ENCODE results near the gene ACYP2.
"Not testable (repeated sequence)": the region's sequence is repeated elsewhere in the genome, so short reads cannot be mapped to it uniquely, and the experiment has no call there.

The ACYP2 gene

DNA sequence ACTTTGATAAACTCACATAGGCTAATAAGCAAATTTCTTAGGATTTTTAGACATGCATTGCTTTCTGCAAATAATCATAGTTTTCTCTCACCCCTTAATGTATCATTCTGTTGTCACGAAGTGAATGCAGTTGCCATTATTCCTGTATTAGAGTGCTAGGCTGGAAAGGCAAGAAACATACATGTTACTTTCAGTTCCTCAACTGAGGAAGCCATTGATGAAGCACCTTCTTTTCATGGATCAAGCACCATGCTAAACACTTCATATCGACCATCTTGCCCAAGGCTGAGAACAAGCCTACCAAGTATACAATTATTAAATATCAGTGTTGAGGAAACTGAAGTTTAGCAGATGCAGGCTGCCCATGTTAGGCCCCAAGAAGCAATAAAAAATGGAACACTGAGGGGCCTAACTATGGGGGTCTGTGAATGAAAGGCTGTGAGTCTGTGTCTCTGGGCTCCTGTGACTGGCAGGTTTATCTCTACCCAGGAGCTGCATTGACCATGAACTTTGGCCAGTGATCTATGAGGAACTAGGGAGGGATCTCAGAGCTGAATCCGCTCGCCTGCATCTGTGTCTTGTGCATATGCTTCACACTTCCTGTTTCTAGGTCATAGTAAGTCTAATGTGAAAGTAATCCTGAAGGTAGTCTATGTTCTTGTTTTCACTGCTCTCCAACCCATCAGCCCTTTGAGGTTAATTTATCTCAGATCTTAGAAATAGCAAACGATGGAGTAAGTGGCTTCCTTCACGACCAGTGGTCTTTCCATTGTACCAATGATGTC, 156.6 kb downstream of the ACYP2 start:
- no peak for DNase-seq (ENCODE audit: low spot score)

DNA sequence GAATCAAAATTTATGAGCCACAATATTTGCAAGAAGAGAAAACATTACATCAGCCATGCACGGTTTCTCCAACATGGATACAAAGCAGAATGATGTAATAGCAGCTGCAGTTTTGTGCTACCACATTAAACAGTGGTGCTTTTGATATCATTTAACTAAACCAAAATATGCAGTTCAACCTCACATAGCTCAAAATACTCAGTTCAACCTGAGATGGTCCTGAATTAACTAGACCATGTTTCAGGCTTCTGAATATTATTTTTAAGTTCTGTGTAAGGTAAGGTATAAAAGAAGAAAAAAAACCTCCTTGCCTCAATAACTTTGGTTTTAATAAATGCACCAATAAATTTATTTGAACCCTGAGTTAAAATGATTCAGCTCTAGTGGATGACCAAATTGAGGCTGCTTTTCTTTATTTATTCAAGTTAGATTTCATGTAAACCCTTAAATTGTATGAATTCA, 159.4 kb downstream of the ACYP2 start:
- DNase-seq (ENCODE audit: low spot score) = peak; percentile 40

DNA sequence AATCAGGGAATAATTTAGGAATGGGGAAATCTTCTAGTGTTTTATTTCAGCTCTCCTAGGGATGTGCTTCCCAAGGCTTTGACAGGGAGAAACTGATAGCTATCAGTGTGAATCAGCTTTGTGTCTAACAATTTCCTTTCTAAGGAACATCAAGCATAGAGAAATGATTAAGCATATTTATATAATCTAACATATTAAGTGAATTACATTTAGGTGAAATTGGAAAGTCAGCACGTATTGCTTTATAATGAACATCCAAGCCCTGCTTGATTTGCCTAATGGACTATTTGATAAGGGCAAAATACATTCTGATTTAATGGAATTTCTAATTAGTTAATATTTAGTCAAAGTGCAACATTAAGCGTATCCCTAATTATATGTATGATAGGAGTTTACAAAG, 160.1 kb downstream of the ACYP2 start:
- no peak for DNase-seq (ENCODE audit: low spot score)

DNA sequence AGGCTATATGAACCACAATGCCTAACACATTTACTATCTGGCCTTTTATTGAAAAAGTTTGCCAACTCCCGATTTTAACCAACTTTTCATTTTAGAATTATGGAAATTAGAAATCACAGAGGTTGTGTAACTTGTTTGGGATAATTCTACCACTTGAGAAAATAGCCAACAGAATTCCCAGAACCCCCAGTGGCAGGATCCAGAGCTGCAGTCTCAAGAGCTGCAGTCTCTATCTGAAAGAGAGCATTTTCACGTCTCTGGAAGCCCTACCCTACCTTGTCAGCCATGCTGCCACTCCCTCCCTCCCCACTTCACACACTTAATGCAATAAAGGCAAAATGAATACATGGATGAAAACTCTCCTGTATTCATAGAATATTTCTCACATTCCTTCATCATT, 164.0 kb downstream of the ACYP2 start:
- DNase-seq (ENCODE audit: low spot score) = no peak

DNA sequence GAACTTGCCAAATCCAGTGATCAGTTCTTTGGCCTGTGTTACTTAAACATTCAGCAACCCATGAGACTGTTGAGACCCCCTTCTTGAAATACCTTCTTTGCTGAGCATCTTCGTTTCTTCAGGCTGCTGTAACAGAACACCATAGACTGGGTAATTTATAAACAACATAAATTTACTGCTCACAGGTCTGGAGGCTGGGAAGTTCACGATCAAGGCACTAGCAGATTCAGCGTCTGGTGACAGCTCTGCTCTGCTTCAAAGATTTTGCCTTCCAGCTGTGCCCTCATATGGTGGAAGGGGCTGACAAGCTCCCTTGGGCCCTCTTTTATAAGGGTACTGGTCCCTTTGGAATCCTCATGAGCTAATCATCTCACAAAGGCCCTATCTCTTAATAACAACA, 169.4 kb downstream of the ACYP2 start:
- DNase-seq (ENCODE audit: low spot score) = no peak

DNA sequence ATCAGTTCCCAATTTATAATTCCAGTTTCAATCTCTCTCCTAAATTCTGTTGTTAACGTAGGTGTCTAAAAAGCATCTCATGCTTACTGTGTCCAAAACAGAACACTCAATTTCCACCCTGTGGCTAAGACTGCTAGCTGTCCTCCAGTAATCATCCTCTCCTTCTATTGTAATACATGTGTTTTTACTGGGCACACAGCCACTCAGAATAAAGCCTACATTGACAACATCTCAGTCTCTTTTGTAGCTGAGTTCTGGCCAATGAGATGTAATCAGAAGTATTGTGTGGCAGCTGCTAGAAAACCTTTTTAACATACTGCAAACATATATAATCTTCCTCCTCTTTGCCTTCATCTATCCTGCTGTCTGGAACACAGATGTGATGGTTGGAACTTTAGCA, 170.0 kb downstream of the ACYP2 start:
- peak; percentile 76 for DNase-seq (ENCODE audit: low spot score)

DNA sequence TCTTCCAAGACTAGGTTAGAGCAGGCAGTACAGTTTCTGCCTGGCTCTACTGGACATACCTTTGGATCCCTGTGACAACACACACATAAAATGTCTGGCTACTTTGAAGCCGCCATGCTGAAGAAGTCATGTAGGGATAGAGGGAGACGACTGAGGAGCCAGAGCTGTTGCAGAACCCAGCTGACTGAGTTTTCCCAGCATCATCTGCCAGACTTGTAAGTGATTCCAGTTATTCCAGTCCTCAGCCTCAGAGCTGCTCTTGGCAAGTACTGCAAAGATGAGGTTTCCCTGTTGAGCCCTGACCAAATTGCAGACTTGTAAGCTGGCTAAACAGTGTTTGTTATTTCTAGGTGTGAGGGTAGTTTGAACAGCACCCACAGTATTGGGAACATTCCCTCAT, 172.1 kb downstream of the ACYP2 start:
- DNase-seq (ENCODE audit: low spot score) = no peak

DNA sequence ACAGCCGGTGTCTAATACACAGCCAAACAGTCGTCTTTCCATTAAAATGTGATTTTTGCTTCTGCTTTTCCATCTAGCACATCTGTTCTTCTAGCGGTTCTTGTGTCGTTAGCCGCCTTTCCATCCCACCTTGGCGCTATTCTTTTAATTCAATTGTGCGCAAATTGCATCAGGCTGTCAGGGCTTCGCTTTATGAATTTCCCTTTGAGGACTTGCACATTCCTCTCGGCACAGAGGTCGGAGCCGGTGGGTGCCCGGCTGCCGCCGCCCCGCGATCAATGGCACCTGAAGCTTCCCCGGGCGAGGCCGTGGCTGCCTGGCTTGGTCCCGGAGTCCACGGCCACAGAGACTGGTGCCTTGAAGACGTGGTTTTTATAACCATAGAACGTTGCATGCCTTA, 174.5 kb downstream of the ACYP2 start:
- DNase-seq (ENCODE audit: low spot score) = no peak

DNA sequence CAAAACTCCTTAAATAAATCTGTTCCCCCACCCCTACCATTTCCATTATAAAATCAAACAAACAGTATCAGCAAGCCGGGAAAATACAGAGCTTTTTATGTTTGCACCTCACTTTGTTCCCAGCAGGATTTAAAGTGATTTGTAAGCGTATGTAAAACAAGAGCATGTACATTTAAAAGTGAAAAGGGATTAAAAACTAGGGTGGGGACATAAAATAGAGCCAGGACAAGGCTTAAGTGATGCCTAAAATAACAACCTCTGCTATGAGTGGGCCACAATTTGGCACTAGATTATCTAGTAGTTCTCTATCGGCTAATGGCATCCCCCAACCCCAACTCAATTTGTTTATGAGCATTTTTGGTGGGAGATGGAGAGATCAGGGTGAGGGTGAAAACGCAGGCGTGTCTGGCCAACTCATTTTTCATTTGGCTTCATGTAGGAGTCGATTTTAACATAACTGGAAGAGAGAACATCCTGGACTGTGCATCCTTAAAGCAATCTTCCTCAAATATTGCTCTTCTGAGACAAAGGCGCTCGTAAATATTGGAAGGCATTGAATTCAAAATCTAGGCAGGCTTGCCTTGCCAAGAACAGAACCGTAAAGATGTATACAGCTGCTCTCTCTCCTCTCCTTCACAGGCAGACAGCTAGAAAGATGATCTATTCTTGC, 175.1 kb downstream of the ACYP2 start:
- no peak for DNase-seq (ENCODE audit: low spot score)

DNA sequence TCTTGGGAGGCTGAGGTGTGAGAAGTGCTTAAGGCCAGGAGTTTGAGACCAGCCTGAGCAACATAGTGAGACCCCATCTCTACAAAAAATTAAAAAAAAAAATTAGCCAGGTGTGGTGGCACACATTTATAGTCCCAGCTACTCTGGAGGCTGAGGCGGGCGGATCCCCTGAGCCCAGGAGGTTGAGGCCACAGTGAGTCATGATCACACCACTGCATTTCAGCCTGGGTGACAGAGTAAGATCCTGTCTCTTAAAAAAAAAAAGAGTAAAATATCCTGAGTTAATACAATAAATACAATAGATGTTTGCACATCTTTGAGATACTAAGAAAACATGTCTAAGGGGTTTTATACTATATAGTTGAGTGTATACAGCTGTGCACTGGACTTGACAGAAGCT, 179.2 kb downstream of the ACYP2 start:
- DNase-seq (ENCODE audit: low spot score) = not testable (repeated sequence)

DNA sequence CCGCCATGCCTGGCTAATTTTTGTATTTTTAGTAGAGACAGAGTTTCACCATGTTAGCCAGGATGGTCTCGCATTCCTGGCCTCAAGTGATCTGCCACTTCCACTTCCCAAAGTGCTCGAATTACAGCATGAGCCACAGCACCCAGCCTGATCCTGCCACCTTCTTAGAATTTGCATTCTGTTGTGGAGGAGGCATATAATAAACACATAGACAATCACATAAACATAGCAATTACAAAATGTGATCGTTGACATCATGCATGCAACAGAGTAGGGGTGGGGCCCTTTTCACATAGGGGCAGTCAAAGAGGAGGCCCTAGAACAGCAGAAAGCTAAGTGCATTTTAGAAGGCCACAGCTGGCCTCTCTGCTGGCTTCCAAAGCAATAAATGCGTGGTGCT, 180.5 kb downstream of the ACYP2 start:
- DNase-seq (ENCODE audit: low spot score) = no peak

DNA sequence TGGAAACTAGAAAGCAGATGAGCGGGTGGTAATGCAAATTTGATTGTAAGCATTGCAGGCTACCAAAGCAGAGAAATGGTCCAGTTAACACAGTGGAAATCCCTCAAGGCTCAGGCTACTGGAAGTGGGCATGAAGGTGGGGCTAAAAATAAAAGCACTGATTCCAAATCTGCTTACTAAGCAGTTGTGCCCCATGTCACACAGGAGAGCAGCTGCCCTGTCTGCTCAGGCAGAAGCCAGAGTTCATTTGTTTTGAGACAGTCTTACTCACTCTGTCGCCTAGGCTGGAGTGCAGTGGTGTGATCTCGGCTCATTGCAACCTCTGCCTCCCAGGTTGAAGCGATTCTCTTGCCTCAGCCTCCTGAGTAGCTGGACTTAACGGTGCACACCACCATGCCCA, 183.1 kb downstream of the ACYP2 start:
- no peak for DNase-seq (ENCODE audit: low spot score)

DNA sequence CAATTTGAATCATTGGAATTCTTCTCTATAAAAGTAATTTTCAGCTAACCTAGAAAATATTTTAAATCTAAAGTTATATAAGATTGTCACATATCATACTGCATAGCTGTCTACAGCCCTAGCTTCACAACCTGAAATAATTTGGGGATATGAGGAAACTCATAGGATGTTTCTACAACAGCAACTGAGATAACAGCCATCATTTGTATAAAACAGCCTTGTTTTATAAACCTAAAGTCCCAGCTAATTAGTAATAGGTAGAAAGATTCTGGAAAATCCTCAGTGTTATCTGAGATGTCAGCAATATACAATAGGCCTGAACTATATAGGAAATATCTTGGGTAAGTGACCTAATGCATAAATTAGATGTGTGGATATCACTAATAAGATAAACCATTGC, 188.2 kb downstream of the ACYP2 start:
- no peak for DNase-seq (ENCODE audit: low spot score)

DNA sequence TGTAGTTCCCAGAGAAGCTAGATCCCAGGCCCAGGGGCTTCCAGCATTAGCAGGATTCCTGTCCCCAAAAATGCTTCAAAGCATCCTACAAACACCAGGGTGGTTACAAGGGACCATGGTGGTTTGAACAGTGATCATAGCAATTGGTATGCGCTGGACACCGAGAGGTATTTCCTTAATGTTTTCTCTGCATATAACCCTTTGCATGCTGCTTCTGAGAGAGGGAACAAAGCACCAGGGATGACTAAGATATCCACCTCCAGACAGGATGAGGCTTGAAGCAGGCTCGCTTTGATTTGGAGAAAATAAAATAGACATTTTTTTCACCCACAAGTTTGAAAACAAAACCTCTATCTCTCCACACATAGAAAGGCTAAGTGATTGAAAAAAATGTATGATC, 191.1 kb downstream of the ACYP2 start:
- DNase-seq (ENCODE audit: low spot score) = no peak

DNA sequence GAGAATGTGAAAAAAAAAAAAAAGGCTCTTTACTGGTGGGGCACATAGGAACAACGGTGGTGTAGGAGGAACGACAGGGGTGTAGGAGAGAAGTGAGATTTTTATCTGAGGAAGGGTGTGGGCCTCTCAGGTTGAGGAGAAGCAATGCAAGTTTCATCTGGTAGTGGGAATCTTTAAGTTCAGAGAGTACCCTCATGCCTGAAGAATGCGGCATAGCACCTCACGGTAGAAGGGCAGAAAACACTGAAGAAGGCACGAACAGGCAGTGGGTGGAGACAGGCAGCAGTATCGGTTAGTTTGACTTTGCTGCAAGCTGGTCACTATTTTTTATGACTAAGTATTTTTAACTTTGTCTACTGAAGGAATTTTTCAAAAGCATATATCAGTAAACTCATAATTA, 192.8 kb downstream of the ACYP2 start:
- DNase-seq (ENCODE audit: low spot score) = no peak

DNA sequence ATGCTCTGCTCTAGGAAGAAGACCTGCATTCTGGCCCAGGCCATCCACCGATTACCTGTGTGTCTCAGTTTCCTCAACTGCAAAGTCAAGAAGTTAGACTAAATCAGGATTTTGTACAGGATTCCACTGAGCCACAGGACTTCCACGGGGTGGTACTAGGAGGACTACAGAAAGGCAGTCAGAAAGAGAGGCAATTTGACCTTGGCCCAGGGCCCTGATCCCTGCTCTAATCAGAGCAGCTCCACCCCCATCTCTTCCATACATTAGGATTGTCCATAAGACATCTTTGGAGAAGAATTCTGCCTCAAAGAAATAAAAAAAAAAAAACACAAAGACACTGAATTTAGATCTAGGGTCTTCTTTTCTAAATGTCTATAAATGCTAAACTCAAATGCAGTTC, 193.4 kb downstream of the ACYP2 start:
- DNase-seq (ENCODE audit: low spot score) = no peak

DNA sequence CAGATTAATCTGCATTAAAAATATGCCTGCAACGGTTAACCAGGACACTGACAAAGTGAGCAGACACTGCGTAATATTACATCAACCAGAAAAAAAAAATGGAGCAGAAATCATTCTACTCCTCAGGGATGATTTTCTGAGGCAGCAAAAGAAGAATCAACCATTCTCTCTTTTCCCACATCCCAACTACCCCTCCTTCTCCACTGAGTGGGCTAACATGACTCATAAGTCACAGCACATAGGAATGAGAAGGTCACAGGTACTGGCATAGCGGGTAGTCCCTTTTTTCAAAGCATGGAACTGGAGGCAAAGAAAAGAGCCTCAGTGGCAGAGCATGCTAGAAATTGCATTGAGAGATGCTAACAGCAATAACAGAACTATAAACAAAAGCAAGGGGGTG, 194.9 kb downstream of the ACYP2 start:
- peak; percentile 11 for DNase-seq (ENCODE audit: low spot score)

DNA sequence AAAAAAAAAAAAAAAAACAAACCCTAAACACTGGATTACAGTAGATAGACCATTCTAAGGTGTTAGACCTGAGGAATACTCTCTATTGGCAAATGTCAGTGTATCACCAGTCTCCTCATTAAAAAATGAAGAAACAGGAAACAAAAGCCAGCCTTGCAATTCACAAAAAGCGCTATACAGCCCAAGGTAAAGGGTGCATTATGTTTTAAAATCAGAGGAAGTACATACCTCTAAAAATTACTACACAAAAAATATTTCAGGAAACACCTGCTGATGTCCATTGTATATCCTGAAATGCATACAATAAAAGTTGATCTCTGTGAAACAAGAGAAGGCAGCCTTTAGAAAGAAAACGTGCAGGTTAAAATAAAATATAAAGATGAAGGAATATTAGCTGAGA, 195.5 kb downstream of the ACYP2 start:
- DNase-seq (ENCODE audit: low spot score) = no peak

DNA sequence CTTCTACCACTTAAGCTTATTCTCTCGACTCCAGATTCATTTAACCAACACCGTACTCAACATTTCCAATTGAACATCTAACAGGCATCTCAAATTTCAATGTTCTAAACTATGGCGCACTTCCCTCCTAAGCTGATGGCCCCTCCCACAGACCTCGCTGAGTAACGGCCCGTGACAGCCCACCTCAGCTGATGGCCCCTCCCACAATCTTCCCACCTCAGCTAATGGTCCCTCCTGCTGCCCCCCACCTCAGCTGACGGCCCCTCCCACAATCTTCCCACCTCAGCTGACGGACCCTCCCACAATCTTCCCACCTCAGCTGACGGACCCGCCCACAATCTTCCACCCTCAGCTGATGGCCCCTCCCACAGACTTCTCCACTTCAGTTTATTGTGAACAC, 197.7 kb downstream of the ACYP2 start:
- DNase-seq (ENCODE audit: low spot score) = no peak

DNA sequence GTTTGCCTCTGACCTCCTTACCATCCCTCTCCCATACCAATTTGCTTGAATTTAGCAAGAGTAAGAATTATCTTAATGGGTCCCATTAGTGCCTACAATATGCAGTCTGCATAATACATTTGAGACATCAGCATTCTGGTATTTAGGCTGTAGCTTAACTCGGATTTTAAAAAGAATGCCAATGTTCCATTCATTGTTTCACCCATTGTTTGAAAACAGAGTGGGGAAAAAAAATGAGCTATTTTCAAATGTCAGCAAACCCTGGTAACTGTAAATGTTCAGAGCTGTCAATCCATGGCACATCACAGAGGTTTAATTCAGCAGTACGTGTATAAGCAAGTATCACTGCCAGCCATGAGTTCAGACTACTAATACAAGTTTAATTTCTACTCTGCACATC, 202.6 kb downstream of the ACYP2 start:
- no peak for DNase-seq (ENCODE audit: low spot score)

DNA sequence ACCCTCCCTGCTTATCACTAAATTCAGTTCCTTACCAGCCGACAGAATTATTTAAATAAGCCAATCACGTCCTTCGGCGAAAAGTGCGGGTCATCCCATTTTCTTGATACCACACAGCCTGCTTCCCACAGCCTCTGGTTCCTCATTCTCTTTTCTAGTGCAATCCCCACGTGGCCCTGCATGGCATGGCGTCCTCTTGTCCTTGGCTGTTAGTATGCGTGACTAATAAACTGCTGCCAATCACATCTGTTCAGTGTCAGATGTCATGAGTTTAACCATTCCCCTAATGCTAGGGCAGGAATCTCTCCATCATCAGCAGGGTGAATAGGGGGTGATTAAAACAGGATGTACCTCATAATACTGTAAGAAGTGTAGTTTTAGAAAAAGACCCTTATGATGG, 203.4 kb downstream of the ACYP2 start:
- DNase-seq (ENCODE audit: low spot score) = no peak

DNA sequence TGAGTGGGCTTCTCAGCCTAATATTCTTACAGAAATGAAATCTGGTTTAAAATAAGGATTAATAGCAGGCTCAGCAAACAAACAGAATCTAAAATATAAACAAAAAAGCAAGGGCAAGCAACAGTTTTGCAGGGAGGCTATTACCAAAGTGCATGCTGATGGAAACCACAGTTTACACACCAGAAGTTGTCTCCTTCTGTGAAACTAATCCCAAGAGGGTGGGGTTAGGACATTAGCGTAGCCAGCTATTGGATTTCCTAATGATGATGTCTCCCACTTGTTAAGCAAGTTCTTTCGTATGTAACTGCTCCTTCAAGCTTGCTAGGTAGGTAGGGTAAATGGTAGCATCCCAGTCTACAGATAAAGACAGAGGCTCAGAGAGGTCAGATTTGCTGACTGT, 205.6 kb downstream of the ACYP2 start:
- DNase-seq (ENCODE audit: low spot score) = no peak

DNA sequence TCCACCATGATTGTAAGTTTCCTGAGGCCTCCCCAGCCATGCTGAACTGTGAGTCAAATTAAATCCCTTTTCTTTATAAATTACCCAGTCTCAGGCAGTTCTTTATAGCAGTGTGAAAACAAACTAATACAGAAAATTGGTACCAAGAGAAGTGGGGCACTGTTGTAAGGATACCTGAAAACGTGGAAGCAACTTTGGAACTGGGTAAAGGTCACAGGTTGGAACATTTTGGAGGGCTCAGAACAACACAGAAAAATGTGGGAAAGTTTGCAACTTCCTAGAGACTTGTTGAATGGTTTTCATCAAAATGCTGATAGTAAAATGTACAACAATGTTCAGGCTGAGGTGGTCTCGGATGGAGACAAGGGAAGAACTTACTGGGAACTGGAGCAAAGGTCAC, 209.1 kb downstream of the ACYP2 start:
- not testable (repeated sequence) for DNase-seq (ENCODE audit: low spot score)

DNA sequence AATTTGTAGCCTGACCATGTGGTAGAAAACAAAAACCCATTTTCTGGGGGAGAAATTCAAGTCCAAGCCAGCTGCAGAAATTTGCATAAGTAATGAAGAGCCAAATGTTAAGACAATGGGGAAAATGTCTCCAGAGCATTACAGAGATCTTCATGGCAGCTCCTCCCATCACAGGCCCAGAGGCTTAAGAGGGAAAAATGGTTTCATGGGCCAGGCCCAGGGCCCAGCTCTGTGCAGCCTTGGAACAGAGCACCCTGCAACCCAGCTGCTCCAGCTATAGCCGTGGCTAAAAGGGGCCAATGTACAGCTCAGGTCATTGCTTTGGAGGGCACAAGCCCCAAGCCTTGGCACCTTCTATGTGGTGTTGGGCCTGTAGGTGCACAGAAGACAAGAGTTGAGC, 209.7 kb downstream of the ACYP2 start:
- DNase-seq (ENCODE audit: low spot score) = no peak

All from pons (tissue), 1 donor.